ENCODE data around the gene ALLC.

Gene ALLC

GRCh38 chr2:3703757-3704355 lies 45.9 kb downstream of the ALLC start:
- no peak overlapping the region for H3K4me3 ChIP-seq (ENCODE audit: low read depth, low read length)
- TF ChIP-seq, protein P1, sequence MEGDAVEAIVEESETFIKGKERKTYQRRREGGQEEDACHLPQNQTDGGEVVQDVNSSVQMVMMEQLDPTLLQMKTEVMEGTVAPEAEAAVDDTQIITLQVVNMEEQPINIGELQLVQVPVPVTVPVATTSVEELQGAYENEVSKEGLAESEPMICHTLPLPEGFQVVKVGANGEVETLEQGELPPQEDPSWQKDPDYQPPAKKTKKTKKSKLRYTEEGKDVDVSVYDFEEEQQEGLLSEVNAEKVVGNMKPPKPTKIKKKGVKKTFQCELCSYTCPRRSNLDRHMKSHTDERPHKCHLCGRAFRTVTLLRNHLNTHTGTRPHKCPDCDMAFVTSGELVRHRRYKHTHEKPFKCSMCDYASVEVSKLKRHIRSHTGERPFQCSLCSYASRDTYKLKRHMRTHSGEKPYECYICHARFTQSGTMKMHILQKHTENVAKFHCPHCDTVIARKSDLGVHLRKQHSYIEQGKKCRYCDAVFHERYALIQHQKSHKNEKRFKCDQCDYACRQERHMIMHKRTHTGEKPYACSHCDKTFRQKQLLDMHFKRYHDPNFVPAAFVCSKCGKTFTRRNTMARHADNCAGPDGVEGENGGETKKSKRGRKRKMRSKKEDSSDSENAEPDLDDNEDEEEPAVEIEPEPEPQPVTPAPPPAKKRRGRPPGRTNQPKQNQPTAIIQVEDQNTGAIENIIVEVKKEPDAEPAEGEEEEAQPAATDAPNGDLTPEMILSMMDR (IDR thresholded peaks at IDR 0.05; ENCODE audit: low read depth, low read length) = no peak
- DNase-seq (ENCODE audit: low read depth, low spot score) = no peak
- in situ Hi-C loops (cut with HindIII; ENCODE audit: low sequenced_read_pairs) = no loop called here

- in situ Hi-C loops (cut with HindIII; ENCODE audit: low sequenced_read_pairs) = no loop called here
- DNase-seq (ENCODE audit: low read depth, low spot score) = no peak
- TF ChIP-seq, protein P1 (IDR thresholded peaks at IDR 0.05; ENCODE audit: low read depth, low read length) = no peak
- H3K4me3 ChIP-seq (ENCODE audit: low read depth, low read length) = no peak overlapping the region
Measured at GRCh38 chr2:3704692-3705091, 46.7 kb downstream of the ALLC start.

- TF ChIP-seq, protein P1 (IDR thresholded peaks at IDR 0.05; ENCODE audit: low read depth, low read length) = no peak
- DNase-seq (ENCODE audit: low read depth, low spot score) = no peak
- in situ Hi-C loops (cut with HindIII; ENCODE audit: low sequenced_read_pairs) = no loop called here
- no peak overlapping the region for H3K4me3 ChIP-seq (ENCODE audit: low read depth, low read length)
Measured at GRCh38 chr2:3705782-3706181, 47.8 kb downstream of the ALLC start.

DNA sequence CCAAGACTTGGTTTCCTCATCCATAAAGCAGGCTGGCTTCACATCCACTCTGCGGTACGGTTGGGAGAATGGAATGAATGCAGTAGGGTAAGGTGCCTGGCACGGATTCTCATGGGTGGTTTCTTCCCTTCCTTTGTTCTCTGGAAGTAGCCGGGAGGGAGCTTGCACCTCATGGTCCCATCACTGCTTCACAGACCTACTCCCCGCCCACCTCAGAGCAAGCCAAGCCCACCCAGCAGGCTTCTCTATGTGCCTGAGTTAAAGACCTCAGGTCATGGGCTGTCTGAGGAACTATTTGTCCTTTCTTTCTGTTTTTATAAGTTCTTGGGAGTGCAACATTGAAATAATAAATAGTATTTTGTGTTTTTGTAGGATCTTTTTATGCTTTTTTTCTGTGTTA lies 48.9 kb downstream of the ALLC start:
- DNase-seq (ENCODE audit: low read depth, low spot score) = no peak
- TF ChIP-seq, protein P1 (IDR thresholded peaks at IDR 0.05; ENCODE audit: low read depth, low read length) = no peak
- no peak overlapping the region for H3K4me3 ChIP-seq (ENCODE audit: low read depth, low read length)
- in situ Hi-C loops (cut with HindIII; ENCODE audit: low sequenced_read_pairs) = no loop called here

DNA sequence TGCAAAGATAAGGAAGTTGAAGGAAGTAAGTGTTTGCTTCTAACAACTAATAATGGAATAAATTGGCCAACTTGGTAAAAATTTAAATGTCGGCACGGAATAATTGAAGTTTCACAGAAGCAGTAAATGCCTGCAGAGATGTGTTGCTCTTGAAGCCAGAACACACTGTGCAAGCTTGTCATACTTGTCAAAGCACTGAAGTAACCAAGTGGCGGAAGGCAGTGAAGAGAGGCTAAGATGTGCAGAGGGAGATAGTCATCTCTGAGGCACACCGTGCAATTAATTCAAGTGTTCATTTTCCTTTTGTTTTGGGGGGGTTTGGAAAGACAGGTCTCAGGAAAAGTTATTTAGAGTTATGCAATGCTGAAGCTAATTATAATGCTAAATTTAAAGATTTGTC lies 50.6 kb downstream of the ALLC start:
- in situ Hi-C loops (cut with HindIII; ENCODE audit: low sequenced_read_pairs) = no loop called here
- no peak for DNase-seq (ENCODE audit: low read depth, low spot score)
- H3K4me3 ChIP-seq (ENCODE audit: low read depth, low read length) = no peak overlapping the region
- TF ChIP-seq, protein P1 (IDR thresholded peaks at IDR 0.05; ENCODE audit: low read depth, low read length) = no peak

GRCh38 chr2:3709225-3709624 lies 51.2 kb downstream of the ALLC start:
- TF ChIP-seq, protein P1 (IDR thresholded peaks at IDR 0.05; ENCODE audit: low read depth, low read length) = no peak
- no peak for DNase-seq (ENCODE audit: low read depth, low spot score)
- H3K4me3 ChIP-seq (ENCODE audit: low read depth, low read length) = no peak overlapping the region
- in situ Hi-C loops (cut with HindIII; ENCODE audit: low sequenced_read_pairs) = no loop called here

GRCh38 chr2:3712424-3712823 lies 54.4 kb downstream of the ALLC start:
- H3K4me3 ChIP-seq (ENCODE audit: low read depth, low read length) = no peak overlapping the region
- TF ChIP-seq, protein P1 (IDR thresholded peaks at IDR 0.05; ENCODE audit: low read depth, low read length) = no peak
- DNase-seq (ENCODE audit: low read depth, low spot score) = no peak
- in situ Hi-C loops (cut with HindIII; ENCODE audit: low sequenced_read_pairs) = no loop called here

Data from astrocyte of the spinal cord (primary cell).